ENCODE measurements around the gene CELF6. TPM values are rescaled to one million over a fixed set of nuclear protein-coding genes. Genes with fewer than 3 reads are reported as not detected.

Gene CELF6
- total RNA-seq, 1 donor from 2014 or later = 4.1 TPM

DNA sequence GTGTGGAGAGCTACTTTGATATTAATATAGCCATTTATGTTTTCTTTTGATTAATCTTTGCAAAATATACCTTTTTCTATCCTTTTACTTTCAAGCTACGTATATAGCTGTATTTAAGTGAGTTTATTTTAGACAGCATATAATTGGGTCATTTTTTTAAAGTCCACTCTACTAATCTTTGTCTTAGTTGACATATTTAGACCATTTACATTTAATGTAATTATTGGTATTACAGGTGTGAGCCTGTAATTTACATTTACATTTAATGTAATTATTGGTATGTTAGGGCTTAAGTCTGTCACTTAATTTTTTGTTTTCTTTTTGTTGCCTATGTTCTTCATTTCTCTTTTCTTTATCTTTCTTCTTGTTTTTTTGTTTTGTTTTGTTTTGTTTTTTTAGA lies 3.8 kb upstream of the CELF6 start:
- Mint-ChIP-seq H3K4me1 (ENCODE audit: low read depth, unreplicated experiment) (peaks cover 8% of the 10 kb centered on the region), H3K27ac (ENCODE audit: unreplicated experiment) (no peak overlapping the region), H3K9me3 (ENCODE audit: unreplicated experiment) (peaks cover 11% of the 10 kb centered on the region), H3K36me3 (ENCODE audit: unreplicated experiment) (no peaks in the 10 kb centered on the region), H3K27me3 (ENCODE audit: unreplicated experiment) (peaks cover 14% of the 10 kb centered on the region), H3K4me3 (ENCODE audit: unreplicated experiment) (no peak overlapping the region)
- DNase-seq = no peak
- TF ChIP-seq, protein P1, sequence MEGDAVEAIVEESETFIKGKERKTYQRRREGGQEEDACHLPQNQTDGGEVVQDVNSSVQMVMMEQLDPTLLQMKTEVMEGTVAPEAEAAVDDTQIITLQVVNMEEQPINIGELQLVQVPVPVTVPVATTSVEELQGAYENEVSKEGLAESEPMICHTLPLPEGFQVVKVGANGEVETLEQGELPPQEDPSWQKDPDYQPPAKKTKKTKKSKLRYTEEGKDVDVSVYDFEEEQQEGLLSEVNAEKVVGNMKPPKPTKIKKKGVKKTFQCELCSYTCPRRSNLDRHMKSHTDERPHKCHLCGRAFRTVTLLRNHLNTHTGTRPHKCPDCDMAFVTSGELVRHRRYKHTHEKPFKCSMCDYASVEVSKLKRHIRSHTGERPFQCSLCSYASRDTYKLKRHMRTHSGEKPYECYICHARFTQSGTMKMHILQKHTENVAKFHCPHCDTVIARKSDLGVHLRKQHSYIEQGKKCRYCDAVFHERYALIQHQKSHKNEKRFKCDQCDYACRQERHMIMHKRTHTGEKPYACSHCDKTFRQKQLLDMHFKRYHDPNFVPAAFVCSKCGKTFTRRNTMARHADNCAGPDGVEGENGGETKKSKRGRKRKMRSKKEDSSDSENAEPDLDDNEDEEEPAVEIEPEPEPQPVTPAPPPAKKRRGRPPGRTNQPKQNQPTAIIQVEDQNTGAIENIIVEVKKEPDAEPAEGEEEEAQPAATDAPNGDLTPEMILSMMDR (IDR thresholded peaks at IDR 0.05; ENCODE audit: partially characterized antibody, unreplicated experiment) = no peak

DNA sequence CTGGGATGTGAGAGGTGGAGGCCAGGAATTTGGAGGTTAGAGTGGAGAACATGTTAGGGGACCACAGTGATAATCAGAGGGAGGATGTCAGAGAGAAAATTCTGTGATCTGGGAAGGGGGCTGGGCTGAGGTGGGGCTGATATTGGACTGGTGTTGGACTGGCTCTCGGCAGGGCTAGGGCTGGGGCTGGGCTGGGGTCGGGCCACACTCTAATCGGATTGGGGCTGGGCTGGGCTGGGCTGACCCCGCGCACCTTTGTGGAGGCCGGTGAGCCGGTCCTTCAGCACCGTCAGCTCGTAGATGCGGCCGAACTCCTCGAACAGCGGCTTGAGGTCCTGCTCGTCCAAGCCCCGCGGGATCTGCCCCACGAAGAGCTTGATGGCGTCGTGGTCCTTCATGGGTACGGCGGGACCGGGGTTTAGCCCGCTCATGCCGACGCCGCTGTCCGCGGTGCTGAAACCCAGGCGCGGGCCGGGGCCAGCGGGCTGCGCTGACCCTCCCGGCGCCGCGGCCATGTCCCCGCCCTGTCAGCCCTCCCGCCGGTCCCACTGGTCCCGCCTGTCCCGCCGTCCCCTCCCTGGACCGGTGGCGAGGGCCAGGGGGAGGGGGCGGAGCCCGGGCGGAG lies 485 bp downstream of the CELF6 start:
- H3K27me3 Mint-ChIP-seq (ENCODE audit: unreplicated experiment) = peaks cover 17% of the 10 kb centered on the region
- peaks cover 14% of the 10 kb centered on the region for H3K9me3 Mint-ChIP-seq (ENCODE audit: unreplicated experiment)
- peak overlapping the region; percentile 93 for H3K4me3 Mint-ChIP-seq (ENCODE audit: unreplicated experiment)
- H3K27ac Mint-ChIP-seq (ENCODE audit: unreplicated experiment) = peak overlapping the region; percentile 79
- no peak for DNase-seq
- peaks cover 12% of the 10 kb centered on the region for H3K4me1 Mint-ChIP-seq (ENCODE audit: low read depth, unreplicated experiment)
- H3K36me3 Mint-ChIP-seq (ENCODE audit: unreplicated experiment) = no peaks in the 10 kb centered on the region
- TF ChIP-seq, protein P1 (IDR thresholded peaks at IDR 0.05; ENCODE audit: partially characterized antibody, unreplicated experiment) = no peak

DNA sequence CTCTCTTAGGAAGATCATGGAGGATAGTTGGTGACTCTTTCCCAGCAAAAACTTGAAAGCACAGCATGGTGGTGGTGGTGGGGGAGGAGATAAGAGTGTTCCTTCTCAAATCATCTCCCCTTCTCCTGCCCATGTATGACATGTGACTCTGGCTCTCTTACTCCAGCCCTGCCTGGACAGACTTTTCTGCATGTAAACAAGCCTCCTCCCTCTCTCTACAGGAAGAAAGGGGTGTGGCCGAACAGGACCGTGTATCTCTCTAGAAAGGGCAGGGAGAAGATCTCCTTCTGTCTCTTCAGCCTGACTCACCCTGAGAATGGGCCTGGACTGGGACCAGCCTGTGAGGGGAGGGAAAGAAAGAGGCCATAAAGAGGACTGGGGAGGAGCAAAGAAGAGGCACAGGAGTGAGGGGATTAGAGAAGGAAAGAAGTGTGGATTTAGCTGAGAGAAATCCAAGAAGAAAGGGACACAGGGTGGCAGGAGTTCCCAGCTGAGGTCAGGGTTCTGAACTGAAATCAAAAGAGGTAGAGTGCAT lies 1.5 kb downstream of the CELF6 start:
- peaks cover 14% of the 10 kb centered on the region for H3K9me3 Mint-ChIP-seq (ENCODE audit: unreplicated experiment)
- H3K27ac Mint-ChIP-seq (ENCODE audit: unreplicated experiment) = peak overlapping the region; percentile 79
- H3K36me3 Mint-ChIP-seq (ENCODE audit: unreplicated experiment) = no peaks in the 10 kb centered on the region
- peaks cover 12% of the 10 kb centered on the region for H3K4me1 Mint-ChIP-seq (ENCODE audit: low read depth, unreplicated experiment)
- peaks cover 17% of the 10 kb centered on the region for H3K27me3 Mint-ChIP-seq (ENCODE audit: unreplicated experiment)
- peak overlapping the region; percentile 93 for H3K4me3 Mint-ChIP-seq (ENCODE audit: unreplicated experiment)
- TF ChIP-seq, protein P1 (IDR thresholded peaks at IDR 0.05; ENCODE audit: partially characterized antibody, unreplicated experiment) = no peak
- DNase-seq = no peak

DNA sequence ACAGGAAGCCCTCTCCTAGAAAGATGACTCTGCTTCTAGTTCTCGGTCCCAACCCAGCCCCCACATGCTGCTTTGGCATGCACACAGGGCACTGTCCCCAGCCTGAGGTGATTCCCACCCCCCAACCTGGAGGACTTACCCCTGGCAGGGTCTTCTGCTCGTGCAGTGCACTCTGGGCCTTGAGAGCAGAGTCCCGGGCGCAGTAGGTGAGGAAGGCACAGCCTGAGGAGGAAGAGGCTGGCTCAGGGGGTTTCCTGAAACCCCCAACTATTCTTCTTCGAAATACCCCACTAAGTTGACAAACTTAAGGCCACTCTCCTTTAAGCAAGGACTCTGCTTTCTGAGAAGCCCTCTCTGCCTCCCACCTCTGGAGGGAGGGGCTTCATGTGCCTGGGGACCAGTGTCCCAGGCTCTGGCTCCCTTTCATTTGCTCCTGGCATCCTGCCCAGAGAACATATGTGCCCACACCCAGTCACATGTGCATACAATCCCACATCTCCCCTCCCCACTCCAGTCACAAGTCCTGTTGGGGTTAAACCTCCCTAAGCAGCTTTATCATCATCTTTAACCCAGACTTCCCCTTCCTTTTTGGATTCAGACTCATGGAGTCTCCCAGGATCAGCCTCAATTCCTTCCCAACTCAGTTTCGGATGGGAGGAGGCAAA lies 4.1 kb downstream of the CELF6 start:
- DNase-seq = peak; percentile 35
- H3K4me1 Mint-ChIP-seq (ENCODE audit: low read depth, unreplicated experiment) = peaks cover 12% of the 10 kb centered on the region
- no peaks in the 10 kb centered on the region for H3K36me3 Mint-ChIP-seq (ENCODE audit: unreplicated experiment)
- H3K27me3 Mint-ChIP-seq (ENCODE audit: unreplicated experiment) = peaks cover 17% of the 10 kb centered on the region
- TF ChIP-seq, protein P1 (IDR thresholded peaks at IDR 0.05; ENCODE audit: partially characterized antibody, unreplicated experiment) = no peak
- no peak overlapping the region for H3K4me3 Mint-ChIP-seq (ENCODE audit: unreplicated experiment)
- H3K27ac Mint-ChIP-seq (ENCODE audit: unreplicated experiment) = no peak overlapping the region
- H3K9me3 Mint-ChIP-seq (ENCODE audit: unreplicated experiment) = peaks cover 13% of the 10 kb centered on the region

DNA sequence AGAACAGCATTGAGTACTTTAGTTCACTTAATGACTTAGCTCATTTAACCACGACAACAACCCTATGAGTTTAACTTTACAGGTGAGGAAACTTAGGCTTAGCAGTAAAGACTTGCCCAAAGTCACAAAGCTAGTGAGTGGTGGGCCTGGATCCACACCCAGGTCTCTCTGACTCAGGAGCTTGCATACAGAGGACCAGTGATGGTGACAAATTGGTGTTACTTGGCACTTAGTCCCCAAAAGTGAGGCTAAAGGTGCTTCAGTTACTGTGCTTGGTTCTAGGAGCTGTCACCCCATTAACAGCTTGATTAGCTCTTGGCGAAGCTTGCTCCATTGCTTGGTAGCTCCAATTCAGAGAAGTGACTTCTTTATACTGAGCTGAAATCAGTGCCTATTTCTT lies 6.1 kb downstream of the CELF6 start:
- Mint-ChIP-seq H3K27ac (ENCODE audit: unreplicated experiment) (no peak overlapping the region), H3K9me3 (ENCODE audit: unreplicated experiment) (peaks cover 4% of the 10 kb centered on the region), H3K4me3 (ENCODE audit: unreplicated experiment) (no peak overlapping the region), H3K36me3 (ENCODE audit: unreplicated experiment) (no peaks in the 10 kb centered on the region), H3K27me3 (ENCODE audit: unreplicated experiment) (peaks cover 6% of the 10 kb centered on the region), H3K4me1 (ENCODE audit: low read depth, unreplicated experiment) (peaks cover 5% of the 10 kb centered on the region)
- DNase-seq = no peak
- TF ChIP-seq, protein P1 (IDR thresholded peaks at IDR 0.05; ENCODE audit: partially characterized antibody, unreplicated experiment) = no peak

Data from glutamatergic neuron (in vitro differentiated cells).